Measurements from ENCODE around the gene COX17. TPM values are rescaled to one million over a fixed set of nuclear protein-coding genes. Genes with fewer than 3 reads are reported as not detected.

Gene COX17
- total and polyA plus RNA-seq, 2 of the 13 experiments (the other 11 are each of a cell fraction or from before 2014, with no cell fraction given): 41.4 to 51.0 TPM

- CTCF ChIA-PET (ENCODE audit: low intra/inter-chr PET ratio, low total read pairs): no interaction called here
- no peak for FAIRE-seq
These were observed 49.7 kb upstream of the COX17 start for GRCh38 chr3:119726909-119727308.

DNA sequence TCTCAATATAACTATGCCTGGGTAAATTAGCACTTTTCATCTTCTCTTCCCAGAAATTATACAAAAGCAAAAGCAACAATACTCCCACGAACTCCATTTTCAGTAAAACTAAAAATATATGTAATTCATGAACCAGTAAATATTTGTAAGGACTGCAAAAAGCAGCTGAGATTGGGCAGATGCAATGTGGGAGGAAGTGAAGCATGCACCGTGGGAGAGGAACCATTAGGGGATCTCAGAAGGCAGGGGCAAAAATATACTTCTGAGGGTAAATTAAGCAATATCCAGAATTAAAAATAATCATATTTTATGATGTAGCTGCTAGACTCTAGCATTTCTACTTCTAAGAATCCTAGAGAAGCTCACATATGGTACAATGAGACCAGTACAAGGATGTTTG, 45.8 kb upstream of the COX17 start:
- H3K27ac ChIP-seq (ENCODE audit: extremely low read length, insufficient read depth, low read length): no peak overlapping the region
- intact Hi-C loops (cut with micrococcal nuclease; ENCODE audit: unreplicated experiment) (no loop called here), in situ Hi-C loops (cut with HindIII; ENCODE audit: extremely low pct_ligation_motif_present, low pct_unique_long_range_greater_than_20kb) (no loop called here)
- no peak overlapping the region for H3K9ac ChIP-seq (ENCODE audit: insufficient read depth, low read depth, low read length)
- FAIRE-seq (no peak), ATAC-seq (no peak), DNase-seq (ENCODE audit: low spot score) (no peak)
- H3K27me3 ChIP-seq (ENCODE audit: control insufficient read depth in 1 of 2, insufficient read depth in 2 of 2, low read length in 2 of 2): no peaks in the 10 kb centered on the region; a peak in 1 of 5 replicates
- H4K20me1 ChIP-seq (ENCODE audit: insufficient read depth, low read length): no peaks in the 10 kb centered on the region
- no peaks in the 10 kb centered on the region for H3K36me3 ChIP-seq (replicated peaks in 1 of 2; ENCODE audit: control insufficient read depth in 1 of 2, insufficient read depth in 2 of 2, low read length in 2 of 2)
- no TSS peak for BruUV-seq (replicated peaks)
- no peaks in the 10 kb centered on the region for H3K9me3 ChIP-seq (ENCODE audit: low read length)
- POLR2A ChIA-PET: no interaction called here
- no peaks in the 10 kb centered on the region for H3K4me1 ChIP-seq (ENCODE audit: insufficient read depth, low read length)
- no peaks in the 10 kb centered on the region for H3K79me2 ChIP-seq (ENCODE audit: insufficient read depth, low read length)
- no peak overlapping the region for H3K4me2 ChIP-seq (ENCODE audit: low read depth, low read length)
- no peak overlapping the region for H2AFZ ChIP-seq (ENCODE audit: low read length)
- CTCF ChIA-PET (ENCODE audit: low intra/inter-chr PET ratio, low total read pairs): no interaction called here
- H3K4me3 ChIP-seq (replicated peaks in 1 of 3; ENCODE audit: insufficient read depth in 1 of 3, low read depth in 2 of 3, low read length in 3 of 3): no peak overlapping the region
- WGBS (ENCODE audit: low lambda C conversion rate): 0% methylated on average over 2 of the region's 2 CpGs
- no peak for TF ChIP-seq NBN (conservative IDR thresholded peaks at IDR 0.05)
- no peak for TF ChIP-seq KMT2B (CRISPR knock-in tag; IDR thresholded peaks at IDR 0.05)
- no peak for TF ChIP-seq PRDM4 (CRISPR knock-in tag; IDR thresholded peaks at IDR 0.05; ENCODE audit: borderline replicate concordance)
- TF ChIP-seq ATRX (CRISPR knock-in tag; IDR thresholded peaks at IDR 0.05; ENCODE audit: borderline replicate concordance): no peak
- no peak for TF ChIP-seq CHCHD3 (CRISPR knock-in tag; IDR thresholded peaks at IDR 0.05)
- TF ChIP-seq, protein P1, sequence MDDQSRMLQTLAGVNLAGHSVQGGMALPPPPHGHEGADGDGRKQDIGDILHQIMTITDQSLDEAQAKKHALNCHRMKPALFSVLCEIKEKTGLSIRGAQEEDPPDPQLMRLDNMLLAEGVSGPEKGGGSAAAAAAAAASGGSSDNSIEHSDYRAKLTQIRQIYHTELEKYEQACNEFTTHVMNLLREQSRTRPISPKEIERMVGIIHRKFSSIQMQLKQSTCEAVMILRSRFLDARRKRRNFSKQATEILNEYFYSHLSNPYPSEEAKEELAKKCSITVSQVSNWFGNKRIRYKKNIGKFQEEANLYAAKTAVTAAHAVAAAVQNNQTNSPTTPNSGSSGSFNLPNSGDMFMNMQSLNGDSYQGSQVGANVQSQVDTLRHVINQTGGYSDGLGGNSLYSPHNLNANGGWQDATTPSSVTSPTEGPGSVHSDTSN (CRISPR knock-in tag; IDR thresholded peaks at IDR 0.05; ENCODE audit: borderline replicate concordance): no peak
- TF ChIP-seq, protein P2, sequence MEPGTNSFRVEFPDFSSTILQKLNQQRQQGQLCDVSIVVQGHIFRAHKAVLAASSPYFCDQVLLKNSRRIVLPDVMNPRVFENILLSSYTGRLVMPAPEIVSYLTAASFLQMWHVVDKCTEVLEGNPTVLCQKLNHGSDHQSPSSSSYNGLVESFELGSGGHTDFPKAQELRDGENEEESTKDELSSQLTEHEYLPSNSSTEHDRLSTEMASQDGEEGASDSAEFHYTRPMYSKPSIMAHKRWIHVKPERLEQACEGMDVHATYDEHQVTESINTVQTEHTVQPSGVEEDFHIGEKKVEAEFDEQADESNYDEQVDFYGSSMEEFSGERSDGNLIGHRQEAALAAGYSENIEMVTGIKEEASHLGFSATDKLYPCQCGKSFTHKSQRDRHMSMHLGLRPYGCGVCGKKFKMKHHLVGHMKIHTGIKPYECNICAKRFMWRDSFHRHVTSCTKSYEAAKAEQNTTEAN (CRISPR knock-in tag; conservative IDR thresholded peaks at IDR 0.05): no peak
- TF ChIP-seq ATAD3A (CRISPR knock-in tag; IDR thresholded peaks at IDR 0.05): no peak

More at GRCh38 chr3:119726909-119727308, 49.7 kb upstream of the COX17 start:
- Histone ChIP-seq H3K9me3 (ENCODE audit: low read length) (no peaks in the 10 kb centered on the region), H3K4me1 (ENCODE audit: insufficient read depth, low read length) (no peaks in the 10 kb centered on the region), H3K4me2 (ENCODE audit: low read depth, low read length) (no peak overlapping the region), H2AFZ (ENCODE audit: low read length) (no peak overlapping the region), H3K79me2 (ENCODE audit: insufficient read depth, low read length) (no peaks in the 10 kb centered on the region), H4K20me1 (ENCODE audit: insufficient read depth, low read length) (no peaks in the 10 kb centered on the region), H3K36me3 (replicated peaks in 1 of 2; ENCODE audit: control insufficient read depth in 1 of 2, insufficient read depth in 2 of 2, low read length in 2 of 2) (no peaks in the 10 kb centered on the region), H3K27me3 (ENCODE audit: control insufficient read depth in 1 of 2, insufficient read depth in 2 of 2, low read length in 2 of 2) (peaks cover 0 to 2% of the 10 kb centered on the region in 2 experiments; a peak in 1 of 5 replicates), H3K4me3 (replicated peaks in 1 of 3; ENCODE audit: insufficient read depth in 1 of 3, low read depth in 2 of 3, low read length in 3 of 3) (no peak overlapping the region), H3K27ac (ENCODE audit: extremely low read length, insufficient read depth, low read length) (no peak overlapping the region), H3K9ac (ENCODE audit: insufficient read depth, low read depth, low read length) (no peak overlapping the region)
- BruUV-seq (replicated peaks): no TSS peak
- no peak for ATAC-seq
- intact Hi-C loops (cut with micrococcal nuclease; ENCODE audit: unreplicated experiment) (no loop called here), in situ Hi-C loops (cut with HindIII; ENCODE audit: extremely low pct_ligation_motif_present, low pct_unique_long_range_greater_than_20kb) (no loop called here)
- POLR2A ChIA-PET: no interaction called here
- DNase-seq (ENCODE audit: low spot score): no peak
- TF ChIP-seq RARA (CRISPR knock-in tag; IDR thresholded peaks at IDR 0.05) (no peak), IRF2 (CRISPR knock-in tag; IDR thresholded peaks at IDR 0.05) (no peak), ZNF788 (CRISPR knock-in tag; IDR thresholded peaks at IDR 0.05; ENCODE audit: borderline replicate concordance) (no peak), ZNF558 (CRISPR knock-in tag; IDR thresholded peaks at IDR 0.05; ENCODE audit: borderline replicate concordance) (no peak), ZUFSP (CRISPR knock-in tag; IDR thresholded peaks at IDR 0.05; ENCODE audit: borderline replicate concordance) (no peak)
- whole genome bisulfite sequencing (ENCODE audit: low lambda C conversion rate): 5% methylated on average over 2 of the region's 2 CpGs
